ENCODE results near the gene WDFY3. TPM values are rescaled to one million over a fixed set of nuclear protein-coding genes. Genes with fewer than 3 reads are reported as not detected.

WDFY3 gene
- total RNA-seq, 2 donors from 2014 or later: 0.38 to 1.3 TPM

- no peaks in the 10 kb centered on the region for H3K27me3 Mint-ChIP-seq (ENCODE audit: low read depth)
- ATAC-seq (replicated peaks in 1 of 2) (no peak), DNase-seq (no peak)
- no peaks in the 10 kb centered on the region for H3K4me1 Mint-ChIP-seq (ENCODE audit: low read depth)
- H3K4me3 Mint-ChIP-seq: no peak overlapping the region
- no peak overlapping the region for H3K27ac Mint-ChIP-seq
- peaks cover 0 to 4% of the 10 kb centered on the region in 2 donors for H3K9me3 Mint-ChIP-seq
- no peaks in the 10 kb centered on the region for H3K36me3 Mint-ChIP-seq (ENCODE audit: insufficient read depth in 2 of 2)
Observed at GRCh38 chr4:84937381-84937977, 29.0 kb downstream of the WDFY3 start.

GRCh38 chr4:84936123-84936522, 30.4 kb downstream of the WDFY3 start:
- no peak for ATAC-seq (replicated peaks in 1 of 2)
- no peak overlapping the region for H3K4me3 Mint-ChIP-seq

GRCh38 chr4:84932462-84932861, 34.0 kb downstream of the WDFY3 start:
- no peaks in the 10 kb centered on the region for H3K27me3 Mint-ChIP-seq (ENCODE audit: low read depth)

More at GRCh38 chr4:84936123-84936522, 30.4 kb downstream of the WDFY3 start:
- no peaks in the 10 kb centered on the region for H3K4me1 Mint-ChIP-seq (ENCODE audit: low read depth)
- peaks cover 0 to 4% of the 10 kb centered on the region in 2 donors for H3K9me3 Mint-ChIP-seq
- no peak overlapping the region for H3K27ac Mint-ChIP-seq
- DNase-seq: no peak
- H3K36me3 Mint-ChIP-seq (ENCODE audit: insufficient read depth in 2 of 2): no peaks in the 10 kb centered on the region
- no peaks in the 10 kb centered on the region for H3K27me3 Mint-ChIP-seq (ENCODE audit: low read depth)

GRCh38 chr4:84931961-84932360, 34.5 kb downstream of the WDFY3 start:
- H3K4me1 Mint-ChIP-seq (ENCODE audit: low read depth): no peaks in the 10 kb centered on the region
- no peak overlapping the region for H3K4me3 Mint-ChIP-seq
- H3K9me3 Mint-ChIP-seq: peaks cover 0 to 1% of the 10 kb centered on the region in 2 donors
- DNase-seq (no peak), ATAC-seq (replicated peaks in 1 of 2) (no peak)
- no peak overlapping the region for H3K27ac Mint-ChIP-seq
- H3K36me3 Mint-ChIP-seq (ENCODE audit: insufficient read depth in 2 of 2): no peaks in the 10 kb centered on the region
- H3K27me3 Mint-ChIP-seq (ENCODE audit: low read depth): no peaks in the 10 kb centered on the region

More at GRCh38 chr4:84932462-84932861, 34.0 kb downstream of the WDFY3 start:
- DNase-seq (no peak), ATAC-seq (replicated peaks in 1 of 2) (no peak)
- Mint-ChIP-seq H3K27ac (no peak overlapping the region), H3K4me3 (no peak overlapping the region), H3K9me3 (peaks cover 0 to 4% of the 10 kb centered on the region in 2 donors), H3K36me3 (ENCODE audit: insufficient read depth in 2 of 2) (no peaks in the 10 kb centered on the region), H3K4me1 (ENCODE audit: low read depth) (no peaks in the 10 kb centered on the region)

GRCh38 chr4:84931274-84931673, 35.2 kb downstream of the WDFY3 start:
- ATAC-seq (replicated peaks in 1 of 2) (no peak), DNase-seq (no peak)
- Mint-ChIP-seq H3K36me3 (ENCODE audit: insufficient read depth in 2 of 2) (no peaks in the 10 kb centered on the region), H3K27ac (no peak overlapping the region), H3K4me1 (ENCODE audit: low read depth) (no peaks in the 10 kb centered on the region), H3K4me3 (no peak overlapping the region), H3K9me3 (peaks cover 0 to 1% of the 10 kb centered on the region in 2 donors), H3K27me3 (ENCODE audit: low read depth) (no peaks in the 10 kb centered on the region)

- Mint-ChIP-seq H3K9me3 (peaks cover 0 to 1% of the 10 kb centered on the region in 2 donors), H3K4me1 (ENCODE audit: low read depth) (no peaks in the 10 kb centered on the region), H3K4me3 (no peak overlapping the region), H3K27me3 (ENCODE audit: low read depth) (no peaks in the 10 kb centered on the region), H3K27ac (no peak overlapping the region), H3K36me3 (ENCODE audit: insufficient read depth in 2 of 2) (no peaks in the 10 kb centered on the region)
- DNase-seq (no peak), ATAC-seq (replicated peaks in 1 of 2) (no peak)
Observed at GRCh38 chr4:84928089-84928488, 38.4 kb downstream of the WDFY3 start.

- no peaks in the 10 kb centered on the region for H3K4me1 Mint-ChIP-seq (ENCODE audit: low read depth)
- peaks cover 0 to 1% of the 10 kb centered on the region in 2 donors for H3K9me3 Mint-ChIP-seq
- ATAC-seq (replicated peaks in 1 of 2) (no peak), DNase-seq (no peak)
- H3K27ac Mint-ChIP-seq: no peak overlapping the region
- H3K36me3 Mint-ChIP-seq (ENCODE audit: insufficient read depth in 2 of 2): no peaks in the 10 kb centered on the region
- no peaks in the 10 kb centered on the region for H3K27me3 Mint-ChIP-seq (ENCODE audit: low read depth)
- no peak overlapping the region for H3K4me3 Mint-ChIP-seq
Observed at GRCh38 chr4:84927428-84927827, 39.1 kb downstream of the WDFY3 start.

GRCh38 chr4:84925558-84925957, 40.9 kb downstream of the WDFY3 start:
- peaks cover 0 to 1% of the 10 kb centered on the region in 2 donors for H3K9me3 Mint-ChIP-seq
- no peak overlapping the region for H3K4me3 Mint-ChIP-seq
- ATAC-seq (replicated peaks in 1 of 2) (no peak), DNase-seq (no peak)
- H3K27me3 Mint-ChIP-seq (ENCODE audit: low read depth): no peaks in the 10 kb centered on the region
- H3K27ac Mint-ChIP-seq: no peak overlapping the region
- no peaks in the 10 kb centered on the region for H3K36me3 Mint-ChIP-seq (ENCODE audit: insufficient read depth in 2 of 2)
- H3K4me1 Mint-ChIP-seq (ENCODE audit: low read depth): no peaks in the 10 kb centered on the region

GRCh38 chr4:84924434-84924833, 42.1 kb downstream of the WDFY3 start:
- no peak for ATAC-seq (replicated peaks in 1 of 2)
- peaks cover 0 to 1% of the 10 kb centered on the region in 2 donors for H3K9me3 Mint-ChIP-seq

GRCh38 chr4:84920617-84921016, 45.9 kb downstream of the WDFY3 start:
- Mint-ChIP-seq H3K4me1 (ENCODE audit: low read depth) (no peaks in the 10 kb centered on the region), H3K4me3 (no peak overlapping the region), H3K27me3 (ENCODE audit: low read depth) (no peaks in the 10 kb centered on the region), H3K27ac (no peak overlapping the region), H3K9me3 (no peaks in the 10 kb centered on the region), H3K36me3 (ENCODE audit: insufficient read depth in 2 of 2) (no peaks in the 10 kb centered on the region)
- DNase-seq (no peak), ATAC-seq (replicated peaks in 1 of 2) (no peak)

More at GRCh38 chr4:84924434-84924833, 42.1 kb downstream of the WDFY3 start:
- no peak for DNase-seq
- H3K27me3 Mint-ChIP-seq (ENCODE audit: low read depth): no peaks in the 10 kb centered on the region
- H3K36me3 Mint-ChIP-seq (ENCODE audit: insufficient read depth in 2 of 2): no peaks in the 10 kb centered on the region
- H3K4me3 Mint-ChIP-seq: no peak overlapping the region
- no peak overlapping the region for H3K27ac Mint-ChIP-seq
- no peaks in the 10 kb centered on the region for H3K4me1 Mint-ChIP-seq (ENCODE audit: low read depth)

- Mint-ChIP-seq H3K9me3 (no peaks in the 10 kb centered on the region), H3K27ac (no peak overlapping the region), H3K27me3 (ENCODE audit: low read depth) (no peaks in the 10 kb centered on the region), H3K36me3 (ENCODE audit: insufficient read depth in 2 of 2) (no peaks in the 10 kb centered on the region), H3K4me3 (no peak overlapping the region), H3K4me1 (ENCODE audit: low read depth) (no peaks in the 10 kb centered on the region)
- no peak for ATAC-seq (replicated peaks in 1 of 2)
- DNase-seq: no peak
Observed at GRCh38 chr4:84917869-84918600, 48.5 kb downstream of the WDFY3 start.

- ATAC-seq (replicated peaks in 1 of 2) (no peak), DNase-seq (no peak)
- no peaks in the 10 kb centered on the region for H3K36me3 Mint-ChIP-seq (ENCODE audit: insufficient read depth in 2 of 2)
- H3K9me3 Mint-ChIP-seq: no peaks in the 10 kb centered on the region
- H3K4me3 Mint-ChIP-seq: no peak overlapping the region
- no peak overlapping the region for H3K27ac Mint-ChIP-seq
- H3K4me1 Mint-ChIP-seq (ENCODE audit: low read depth): no peaks in the 10 kb centered on the region
- no peaks in the 10 kb centered on the region for H3K27me3 Mint-ChIP-seq (ENCODE audit: low read depth)
Observed at GRCh38 chr4:84917086-84917821, 49.2 kb downstream of the WDFY3 start.

GRCh38 chr4:84916227-84916626, 50.3 kb downstream of the WDFY3 start:
- Mint-ChIP-seq H3K4me3 (no peak overlapping the region), H3K36me3 (ENCODE audit: insufficient read depth in 2 of 2) (no peaks in the 10 kb centered on the region), H3K4me1 (ENCODE audit: low read depth) (no peaks in the 10 kb centered on the region), H3K27me3 (ENCODE audit: low read depth) (no peaks in the 10 kb centered on the region), H3K9me3 (no peaks in the 10 kb centered on the region), H3K27ac (no peak overlapping the region)
- DNase-seq (no peak), ATAC-seq (replicated peaks in 1 of 2) (no peak)

Measured in activated T-cell treated with anti-CD3 and anti-CD28 coated beads, Interleukin-2, amount 50 U/mL, for 72 hours (primary cell).